GM23248 (cell line): Measurements from ENCODE around the gene PARP9. TPM values are rescaled to one million over a fixed set of nuclear protein-coding genes. Genes with fewer than 3 reads are reported as not detected.

Experiments
- DNase-seq: peaks from one replicate; pipeline ENCODE4 v3.0.0-alpha.2; 2015
- H2AFZ ChIP-seq: fragments of 200-600 bp; sonication (generic); 2 replicates; pipeline ENCODE4 v1.6.1; 2016; ENCODE audit warnings: antibody characterized with exemption
- H3F3A ChIP-seq: fragments of 200-600 bp; sonication (generic); 2 replicates; pipeline ENCODE4 v1.6.1; 2016; ENCODE audit warnings: mild to moderate bottlenecking, antibody characterized with exemption, mixed run types; ENCODE audit not compliant: insufficient read depth
- H3K27ac ChIP-seq: fragments of 200-600 bp; sonication (generic); 2 replicates; pipeline ENCODE4 v1.5.1; 2016; ENCODE audit warnings: mild to moderate bottlenecking
- H3K27me3 ChIP-seq: fragments of 200-600 bp; sonication (generic); replicated peaks from 2 replicates; pipeline ENCODE4 v1.6.1; 2016; ENCODE audit warnings: mild to moderate bottlenecking; ENCODE audit not compliant: insufficient read depth
- H3K36me3 ChIP-seq: fragments of 200-600 bp; sonication (generic); 2 replicates; pipeline ENCODE4 v1.6.1; 2016; ENCODE audit warnings: low read depth, mild to moderate bottlenecking
- H3K4me1 ChIP-seq: fragments of 200-600 bp; sonication (generic); 2 replicates; pipeline ENCODE4 v1.6.1; 2016; ENCODE audit warnings: mild to moderate bottlenecking; ENCODE audit not compliant: insufficient read depth
- H3K4me2 ChIP-seq: fragments of 200-600 bp; sonication (generic); one replicate; pipeline ENCODE4 v1.6.1; 2016; ENCODE audit warnings: mild to moderate bottlenecking; ENCODE audit not compliant: unreplicated experiment
- H3K4me3 ChIP-seq: fragments of 200-600 bp; sonication (generic); 2 replicates; pipeline ENCODE4 v1.5.1; 2016; ENCODE audit warnings: mild to moderate bottlenecking
- H3K79me2 ChIP-seq: fragments of 200-600 bp; sonication (generic); 2 replicates; pipeline ENCODE4 v1.6.1; 2016; ENCODE audit warnings: mild to moderate bottlenecking; ENCODE audit not compliant: insufficient read depth
- H3K9ac ChIP-seq: fragments of 200-600 bp; sonication (generic); 2 replicates; pipeline ENCODE4 v1.6.1; 2016; ENCODE audit warnings: mild to moderate bottlenecking
- H3K9me2 ChIP-seq: fragments of 200-600 bp; sonication (generic); 2 replicates; pipeline ENCODE4 v1.6.1; 2016; ENCODE audit warnings: mixed run types, mild to moderate bottlenecking, moderate library complexity; ENCODE audit not compliant: insufficient read depth
- H3K9me3 ChIP-seq: fragments of 200-600 bp; sonication (generic); one replicate; pipeline ENCODE4 v1.6.1; 2017; ENCODE audit warnings: low read depth
- H4K20me1 ChIP-seq: fragments of 200-600 bp; sonication (generic); 2 replicates; pipeline ENCODE4 v1.6.0; 2016; ENCODE audit not compliant: insufficient read depth
- EZH2 ChIP-seq: fragments of 200-600 bp; sonication (generic); IDR thresholded peaks from 2 replicates; pipeline ENCODE4 v1.6.1; 2018; ENCODE audit warnings: antibody characterized with exemption, mild to moderate bottlenecking; ENCODE audit not compliant: insufficient read depth, poor library complexity, severe bottlenecking
- EZH2phosphoT487 ChIP-seq: fragments of 200-600 bp; sonication (generic); IDR thresholded peaks from 2 replicates; pipeline ENCODE4 v1.6.1; 2018; ENCODE audit warnings: antibody characterized with exemption, moderate library complexity, mild to moderate bottlenecking, low read depth; ENCODE audit not compliant: insufficient read depth
- WGBS, 2 experiments: methylation state at CpG; one replicate each; pipeline ENCODE4 v1.1.6; 2015 to 2017; ENCODE audit warnings: low lambda C conversion rate in 2 of 2, low coverage in 1 of 2; ENCODE audit errors: missing lambda C conversion rate in 2 of 2; 5-methylcytosine and 5-hydroxymethylcytosine counted together
- in situ Hi-C: fragments of 300-500 bp; cut with MboI; formaldehyde crosslinking; loops from 2 replicates; pipeline ENCODE4 v1.15.0; 2020
- polyA plus RNA-seq: library from polyadenylated mRNA; unstranded; fragments of >200 nt; fragmentation: Nextera tagmentation; extraction: Ambion mirVana; gene quantifications from 2 replicates; pipeline ENCODE4 v1.2.1, GENCODE V29; 2016
- total RNA-seq: library from RNA; depleted of rRNA; stranded (reverse); fragments of >200 nt; shearing (Covaris generic); gene quantifications from 2 replicates; pipeline ENCODE4 v1.2.3, GENCODE V29; 2014

The PARP9 gene
- total and polyA plus RNA-seq, 2 experiments from 2014 or later = 13.7 to 16.4 TPM

- Histone ChIP-seq H3K9ac (no peak overlapping the region), H2AFZ (no peak overlapping the region), H3K9me2 (no peaks in the 10 kb centered on the region), H3K9me3 (no peaks in the 10 kb centered on the region), H3K27me3 (no peaks in the 10 kb centered on the region), H3K79me2 (peaks cover 100% of the 10 kb centered on the region), H3K27ac (no peak overlapping the region), H3K4me1 (peaks cover 7% of the 10 kb centered on the region; the same call in 1 of the 2 replicates), H3F3A (peaks cover 7% of the 10 kb centered on the region), H3K4me3 (no peak overlapping the region), H3K4me2 (no peak overlapping the region), H3K36me3 (no peaks in the 10 kb centered on the region; the same call in 1 of the 2 replicates), H4K20me1 (peaks cover 38% of the 10 kb centered on the region)
- DNase-seq = no peak
- in situ Hi-C loops = no loop called here
- no peak for TF ChIP-seq EZH2
- no peak for TF ChIP-seq EZH2phosphoT487
- WGBS, 2 experiments = 94 to 96% methylated on average over 2 of the region's 2 CpGs
These were observed 55.8 kb downstream of the PARP9 start for GRCh38 chr3:122508135-122508914.

- Histone ChIP-seq H3K27ac (no peak overlapping the region), H3K27me3 (no peaks in the 10 kb centered on the region), H3K4me3 (no peak overlapping the region), H3K79me2 (peaks cover 100% of the 10 kb centered on the region), H3K9ac (no peak overlapping the region), H3K9me2 (no peaks in the 10 kb centered on the region), H4K20me1 (peaks cover 54% of the 10 kb centered on the region), H3K9me3 (no peaks in the 10 kb centered on the region), H2AFZ (no peak overlapping the region), H3K4me1 (no peaks in the 10 kb centered on the region), H3K36me3 (no peaks in the 10 kb centered on the region; the same call in 1 of the 2 replicates), H3F3A (no peaks in the 10 kb centered on the region), H3K4me2 (no peak overlapping the region)
- DNase-seq = no peak
- 97 to 98% methylated on average over 1 of the region's 1 CpG for WGBS, 2 experiments
- no peak for TF ChIP-seq EZH2
- no peak for TF ChIP-seq EZH2phosphoT487
- in situ Hi-C loops = no loop called here
These were observed 57.6 kb downstream of the PARP9 start for GRCh38 chr3:122506450-122506849.

- Histone ChIP-seq H2AFZ (no peak overlapping the region), H3K79me2 (peaks cover 100% of the 10 kb centered on the region), H3K4me3 (no peak overlapping the region), H3K9me2 (no peaks in the 10 kb centered on the region), H3F3A (no peaks in the 10 kb centered on the region), H3K27ac (no peak overlapping the region), H3K9me3 (no peaks in the 10 kb centered on the region), H3K27me3 (no peaks in the 10 kb centered on the region), H3K36me3 (no peaks in the 10 kb centered on the region; the same call in 1 of the 2 replicates), H4K20me1 (peaks cover 52% of the 10 kb centered on the region), H3K4me2 (no peak overlapping the region), H3K9ac (no peak overlapping the region), H3K4me1 (no peaks in the 10 kb centered on the region)
- DNase-seq = no peak
- TF ChIP-seq EZH2 (no peak), EZH2phosphoT487 (no peak)
- in situ Hi-C loops = no loop called here
- WGBS, 2 experiments = 77 to 79% methylated on average over 2 of the region's 2 CpGs
These were observed 58.4 kb downstream of the PARP9 start for GRCh38 chr3:122505676-122506075.

GRCh38 chr3:122502941-122503340 is 61.2 kb downstream of the PARP9 start:
- no peaks in the 10 kb centered on the region for H3K9me3 ChIP-seq
- no peak for DNase-seq
- peaks cover 3% of the 10 kb centered on the region for H3K4me1 ChIP-seq
- H3F3A ChIP-seq = peaks cover 12% of the 10 kb centered on the region
- no peaks in the 10 kb centered on the region for H3K27me3 ChIP-seq
- no peak overlapping the region for H3K4me2 ChIP-seq
- in situ Hi-C loops = no loop called here
- no peak for TF ChIP-seq EZH2phosphoT487
- TF ChIP-seq EZH2 = no peak
- H3K79me2 ChIP-seq = peaks cover 100% of the 10 kb centered on the region
- no peak overlapping the region for H3K9ac ChIP-seq
- H3K36me3 ChIP-seq = no peaks in the 10 kb centered on the region; the same call in 1 of the 2 replicates
- 97 to 100% methylated on average over 2 of the region's 2 CpGs for WGBS, 2 experiments
- H2AFZ ChIP-seq = no peak overlapping the region
- no peak overlapping the region for H3K27ac ChIP-seq
- peaks cover 57% of the 10 kb centered on the region for H4K20me1 ChIP-seq
- H3K9me2 ChIP-seq = no peaks in the 10 kb centered on the region
- no peak overlapping the region for H3K4me3 ChIP-seq
